ENCODE results near the gene MAP3K14.

Gene MAP3K14

GRCh38 chr17:45296833-45297124 is 20.0 kb downstream of the MAP3K14 start:
- no peaks in the 10 kb centered on the region for H3K9me3 ChIP-seq (ENCODE audit: low read length)
- no peak overlapping the region for H2AFZ ChIP-seq (ENCODE audit: low read depth, low read length)
- H3K4me3 ChIP-seq (ENCODE audit: low read length) = no peak overlapping the region
- no peaks in the 10 kb centered on the region for H3K36me3 ChIP-seq (ENCODE audit: insufficient read depth, low read length)
- no peaks in the 10 kb centered on the region for H3K27me3 ChIP-seq (ENCODE audit: insufficient read depth, low read length)
- peaks cover 21% of the 10 kb centered on the region for H3K4me1 ChIP-seq (ENCODE audit: insufficient read depth, low read length)

- no peaks in the 10 kb centered on the region for H3K9me3 ChIP-seq (ENCODE audit: low read length)
- H3K4me3 ChIP-seq (ENCODE audit: low read length) = no peak overlapping the region
- no peak overlapping the region for H2AFZ ChIP-seq (ENCODE audit: low read depth, low read length)
- no peaks in the 10 kb centered on the region for H3K36me3 ChIP-seq (ENCODE audit: insufficient read depth, low read length)
- H3K4me1 ChIP-seq (ENCODE audit: insufficient read depth, low read length) = peaks cover 21% of the 10 kb centered on the region
- no peaks in the 10 kb centered on the region for H3K27me3 ChIP-seq (ENCODE audit: insufficient read depth, low read length)
These were observed 20.6 kb downstream of the MAP3K14 start for GRCh38 chr17:45296003-45296832.

- H3K27me3 ChIP-seq (ENCODE audit: insufficient read depth, low read length) = no peaks in the 10 kb centered on the region
- no peaks in the 10 kb centered on the region for H3K9me3 ChIP-seq (ENCODE audit: low read length)
- no peak overlapping the region for H3K4me3 ChIP-seq (ENCODE audit: low read length)
- peaks cover 5% of the 10 kb centered on the region for H3K36me3 ChIP-seq (ENCODE audit: insufficient read depth, low read length)
- H3K4me1 ChIP-seq (ENCODE audit: insufficient read depth, low read length) = peaks cover 20% of the 10 kb centered on the region
- no peak overlapping the region for H2AFZ ChIP-seq (ENCODE audit: low read depth, low read length)
These were observed 22.3 kb downstream of the MAP3K14 start for GRCh38 chr17:45294506-45294905.

GRCh38 chr17:45293413-45294211 is 23.2 kb downstream of the MAP3K14 start:
- Histone ChIP-seq H3K4me3 (ENCODE audit: low read length) (no peak overlapping the region), H3K9me3 (ENCODE audit: low read length) (no peaks in the 10 kb centered on the region), H3K36me3 (ENCODE audit: insufficient read depth, low read length) (peaks cover 13% of the 10 kb centered on the region), H3K27me3 (ENCODE audit: insufficient read depth, low read length) (no peaks in the 10 kb centered on the region), H2AFZ (ENCODE audit: low read depth, low read length) (no peak overlapping the region), H3K4me1 (ENCODE audit: insufficient read depth, low read length) (peaks cover 11% of the 10 kb centered on the region)

DNA sequence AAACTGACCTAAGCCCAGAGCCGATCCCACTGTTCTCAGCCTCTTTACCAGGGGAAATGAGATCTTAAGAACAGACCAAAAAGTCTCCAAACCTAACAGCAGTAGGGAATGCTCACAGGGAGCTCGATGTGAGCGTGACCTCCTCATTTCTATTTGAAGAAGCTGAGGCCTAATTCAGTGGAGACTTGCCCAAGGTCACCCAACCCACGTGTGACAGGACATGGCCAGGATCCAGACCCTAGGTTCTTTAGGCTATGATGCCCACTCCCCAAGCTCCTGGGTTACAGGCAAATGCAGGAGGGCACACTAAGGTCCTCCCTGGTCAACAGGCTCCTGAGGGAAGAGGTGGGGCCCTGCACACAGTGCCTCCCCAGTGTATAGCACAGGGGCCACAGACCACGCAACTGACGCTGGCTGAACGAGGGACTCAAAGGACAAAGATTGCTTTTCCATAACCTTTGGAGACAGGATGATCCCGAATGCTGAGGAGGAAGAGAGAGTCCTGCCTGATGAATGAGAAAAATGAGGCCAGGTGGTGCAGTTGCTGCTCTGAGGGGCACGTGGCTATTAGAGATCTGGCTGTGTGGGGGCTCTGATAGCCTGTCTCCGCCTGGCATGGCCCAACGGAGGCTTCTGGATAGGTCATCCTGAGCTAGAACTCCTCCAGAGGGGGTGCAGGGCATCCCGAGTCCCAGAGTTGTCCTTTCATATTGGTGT is 24.0 kb downstream of the MAP3K14 start:
- Histone ChIP-seq H3K36me3 (ENCODE audit: insufficient read depth, low read length) (peaks cover 15% of the 10 kb centered on the region), H3K27me3 (ENCODE audit: insufficient read depth, low read length) (no peaks in the 10 kb centered on the region), H3K4me3 (ENCODE audit: low read length) (no peak overlapping the region), H3K9me3 (ENCODE audit: low read length) (no peaks in the 10 kb centered on the region), H3K4me1 (ENCODE audit: insufficient read depth, low read length) (peaks cover 10% of the 10 kb centered on the region), H2AFZ (ENCODE audit: low read depth, low read length) (no peak overlapping the region)

DNA sequence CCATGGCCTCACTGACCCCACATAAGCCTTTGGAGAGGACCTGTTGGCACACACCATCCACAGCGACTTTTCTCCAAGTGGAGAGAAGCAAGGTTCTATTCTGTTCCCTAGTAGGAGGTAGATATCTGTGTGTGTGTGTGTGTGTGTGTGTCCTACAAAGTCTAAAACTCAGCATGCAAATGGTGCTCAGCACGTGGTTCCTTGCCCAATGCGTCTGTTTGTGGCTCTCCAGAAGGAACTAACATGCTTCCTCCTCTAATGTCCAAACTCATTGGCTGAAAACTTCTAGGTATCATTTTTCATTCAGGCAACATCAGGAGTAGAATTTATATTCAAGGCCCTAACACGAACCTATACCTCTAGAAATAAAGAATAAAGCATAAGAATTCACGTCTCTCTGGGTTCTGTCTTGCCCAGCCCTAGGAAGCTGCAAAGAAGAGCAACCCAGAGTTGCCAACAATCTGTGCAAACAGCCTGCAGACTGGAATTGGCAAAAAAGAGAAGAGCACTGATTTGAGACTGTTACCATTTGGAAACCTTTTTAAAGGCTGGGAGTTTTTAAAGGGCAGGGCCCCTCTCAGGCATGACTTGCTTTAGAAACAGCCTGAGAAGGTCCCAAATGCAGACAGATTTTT is 25.5 kb downstream of the MAP3K14 start:
- H3K4me1 ChIP-seq (ENCODE audit: insufficient read depth, low read length) = peaks cover 10% of the 10 kb centered on the region
- H3K36me3 ChIP-seq (ENCODE audit: insufficient read depth, low read length) = peaks cover 30% of the 10 kb centered on the region

GRCh38 chr17:45290269-45290765 is 26.5 kb downstream of the MAP3K14 start:
- peaks cover 4% of the 10 kb centered on the region for H3K4me1 ChIP-seq (ENCODE audit: insufficient read depth, low read length)

More for the DNA sequence above, 25.5 kb downstream of the MAP3K14 start:
- H3K27me3 ChIP-seq (ENCODE audit: insufficient read depth, low read length) = no peaks in the 10 kb centered on the region
- no peak overlapping the region for H3K4me3 ChIP-seq (ENCODE audit: low read length)
- no peak overlapping the region for H2AFZ ChIP-seq (ENCODE audit: low read depth, low read length)
- H3K9me3 ChIP-seq (ENCODE audit: low read length) = no peaks in the 10 kb centered on the region

DNA sequence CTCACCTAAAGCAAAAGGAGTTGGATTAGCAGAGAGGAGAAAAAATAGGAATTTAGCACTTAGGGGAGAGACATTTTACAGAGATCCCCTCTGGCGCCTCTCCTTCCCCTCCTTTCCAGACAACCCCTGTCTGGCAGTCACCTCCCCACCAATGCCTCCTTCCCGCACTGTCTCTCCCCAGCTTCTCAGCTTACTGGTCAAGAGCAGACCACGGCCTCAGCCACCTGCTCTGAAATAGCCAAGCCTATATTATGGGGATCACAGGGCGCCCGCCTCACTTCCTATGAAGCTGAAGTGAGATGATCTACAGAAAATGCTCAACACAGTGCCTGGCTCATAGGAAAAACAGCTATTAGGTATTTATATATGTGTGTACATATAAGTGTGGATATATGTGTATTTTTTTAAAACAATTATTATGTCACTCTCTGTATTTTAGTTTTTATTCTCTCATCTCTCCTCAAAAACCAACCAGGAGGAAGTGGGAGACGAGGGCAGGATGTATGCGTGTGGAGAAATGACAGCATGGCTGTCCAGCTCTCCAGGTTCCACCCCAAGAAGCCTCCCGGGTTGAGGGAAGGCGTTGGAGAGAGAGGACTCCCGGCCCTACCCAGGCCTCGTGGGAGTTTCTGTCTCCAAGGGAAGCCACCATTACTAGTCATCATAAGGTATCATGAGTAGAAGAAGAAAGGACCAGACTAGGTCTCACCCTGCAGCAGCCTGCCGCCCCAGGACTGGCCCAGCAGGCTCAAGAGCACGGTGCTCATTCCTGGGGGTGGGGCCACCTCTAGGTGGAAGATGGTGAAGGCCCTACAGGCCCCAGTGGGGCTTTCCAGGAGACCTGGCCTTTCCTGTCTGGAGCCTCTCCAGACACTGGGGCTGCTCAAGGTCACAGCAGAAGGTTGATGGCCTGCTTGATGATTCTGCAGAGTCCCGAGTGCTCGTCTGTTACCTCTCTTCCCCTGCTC is 27.2 kb downstream of the MAP3K14 start:
- no peak overlapping the region for H2AFZ ChIP-seq (ENCODE audit: low read depth, low read length)
- H3K4me1 ChIP-seq (ENCODE audit: insufficient read depth, low read length) = peaks cover 3% of the 10 kb centered on the region
- H3K27me3 ChIP-seq (ENCODE audit: insufficient read depth, low read length) = no peaks in the 10 kb centered on the region
- H3K9me3 ChIP-seq (ENCODE audit: low read length) = no peaks in the 10 kb centered on the region
- H3K36me3 ChIP-seq (ENCODE audit: insufficient read depth, low read length) = peaks cover 39% of the 10 kb centered on the region
- no peak overlapping the region for H3K4me3 ChIP-seq (ENCODE audit: low read length)

More at GRCh38 chr17:45290269-45290765, 26.5 kb downstream of the MAP3K14 start:
- Histone ChIP-seq H2AFZ (ENCODE audit: low read depth, low read length) (no peak overlapping the region), H3K36me3 (ENCODE audit: insufficient read depth, low read length) (peaks cover 34% of the 10 kb centered on the region), H3K4me3 (ENCODE audit: low read length) (no peak overlapping the region), H3K27me3 (ENCODE audit: insufficient read depth, low read length) (no peaks in the 10 kb centered on the region), H3K9me3 (ENCODE audit: low read length) (no peaks in the 10 kb centered on the region)

GRCh38 chr17:45288825-45289224 is 28.0 kb downstream of the MAP3K14 start:
- Histone ChIP-seq H3K36me3 (ENCODE audit: insufficient read depth, low read length) (peaks cover 47% of the 10 kb centered on the region), H3K4me1 (ENCODE audit: insufficient read depth, low read length) (peaks cover 2% of the 10 kb centered on the region), H2AFZ (ENCODE audit: low read depth, low read length) (no peak overlapping the region), H3K4me3 (ENCODE audit: low read length) (no peak overlapping the region), H3K27me3 (ENCODE audit: insufficient read depth, low read length) (no peaks in the 10 kb centered on the region), H3K9me3 (ENCODE audit: low read length) (no peaks in the 10 kb centered on the region)

GRCh38 chr17:45287526-45288500 is 29.0 kb downstream of the MAP3K14 start:
- Histone ChIP-seq H3K9me3 (ENCODE audit: low read length) (no peaks in the 10 kb centered on the region), H3K36me3 (ENCODE audit: insufficient read depth, low read length) (peaks cover 55% of the 10 kb centered on the region), H3K27me3 (ENCODE audit: insufficient read depth, low read length) (no peaks in the 10 kb centered on the region), H2AFZ (ENCODE audit: low read depth, low read length) (no peak overlapping the region), H3K4me3 (ENCODE audit: low read length) (no peak overlapping the region), H3K4me1 (ENCODE audit: insufficient read depth, low read length) (no peaks in the 10 kb centered on the region)

DNA sequence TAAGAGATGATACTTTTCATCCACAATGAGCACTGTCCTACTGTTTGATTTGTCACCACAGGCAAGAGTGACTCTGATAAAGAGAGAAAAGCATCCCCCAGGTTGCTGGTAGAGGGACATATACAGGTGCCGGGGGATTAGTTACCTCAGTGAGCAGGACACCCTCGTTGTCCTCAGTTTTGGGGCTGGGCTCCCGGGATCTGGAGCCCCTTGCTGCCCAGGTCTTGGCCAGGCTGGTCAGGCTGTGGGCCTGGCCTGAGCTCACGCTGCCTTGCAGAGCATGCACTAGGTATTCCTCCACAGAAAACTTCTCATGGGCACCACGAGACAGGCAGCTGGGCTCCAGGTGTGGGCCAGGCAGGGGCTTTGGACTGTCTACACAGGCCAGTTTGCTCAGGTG is 30.5 kb downstream of the MAP3K14 start:
- Histone ChIP-seq H3K36me3 (ENCODE audit: insufficient read depth, low read length) (peaks cover 60% of the 10 kb centered on the region), H2AFZ (ENCODE audit: low read depth, low read length) (no peak overlapping the region), H3K27me3 (ENCODE audit: insufficient read depth, low read length) (no peaks in the 10 kb centered on the region), H3K4me3 (ENCODE audit: low read length) (no peak overlapping the region), H3K9me3 (ENCODE audit: low read length) (no peaks in the 10 kb centered on the region), H3K4me1 (ENCODE audit: insufficient read depth, low read length) (no peaks in the 10 kb centered on the region)
